Measurements from ENCODE around the gene SCO2. TPM values are rescaled to one million over a fixed set of nuclear protein-coding genes. Genes with fewer than 3 reads are reported as not detected.

SCO2 gene
- total and polyA plus RNA-seq, 12 donors = 0.57 to 2.8 (median 1.1) TPM; not detected in 7

DNA sequence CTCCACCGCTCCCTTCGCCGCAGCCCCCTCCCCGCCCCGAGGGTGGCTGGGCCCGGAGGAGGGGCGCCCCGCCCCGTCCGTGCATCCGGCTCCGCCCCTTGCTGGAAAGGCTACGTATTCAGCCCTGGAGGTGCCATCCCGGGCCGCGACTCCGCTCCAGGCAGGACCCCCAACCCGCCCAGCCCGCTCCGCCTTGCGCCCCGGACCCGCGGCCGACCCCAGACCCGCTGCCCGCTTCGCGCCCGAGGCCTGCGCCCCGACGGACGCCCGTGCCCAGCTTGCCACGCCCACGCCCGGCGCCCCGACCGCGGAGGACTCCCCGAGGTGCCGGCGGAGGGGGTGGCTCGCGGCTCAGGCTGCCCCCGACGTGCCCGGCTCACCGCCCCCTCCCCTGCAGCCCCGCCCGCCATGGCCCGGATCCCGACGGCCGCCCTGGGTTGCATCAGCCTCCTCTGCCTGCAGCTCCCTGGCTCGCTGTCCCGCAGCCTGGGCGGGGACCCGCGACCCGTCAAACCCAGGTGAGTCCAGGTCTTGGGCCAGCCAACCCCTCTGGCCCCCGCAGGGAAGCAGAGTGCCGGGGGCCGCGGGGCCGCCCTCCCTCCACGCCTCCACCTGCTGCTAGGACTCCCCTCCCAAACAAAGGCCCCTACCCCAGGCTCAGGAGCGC, 43.8 kb downstream of the SCO2 start, which contains the start of gene ADM2:
Gene ADM2 (plus strand): TSS at position 104 of the 667 bp plus-strand sequence. CDS start 305 bp downstream, at position 409.
- no peak for TF ChIP-seq CTCF (IDR thresholded peaks at IDR 0.05)
- ATAC-seq = peak in 3 of 8 donors; percentile 13 to 45 (median 43)
- Histone ChIP-seq H3K27ac (no peak within 1 kb of the TSS), H3K4me3 (peak within 1 kb of the TSS in 9 of 10 donors; percentile 32 to 60 (median 46)), H3K4me1 (peaks cover 0 to 16% (median 11%) of the 10 kb centered on the region in 9 donors), H3K36me3 (no peaks in the 10 kb centered on the region), H3K27me3 (peaks cover 23 to 70% (median 62%) of the 10 kb centered on the region in 7 donors), H3K9me3 (no peaks in the 10 kb centered on the region)
- 4% methylated on average over 54 to 70 of the region's 70 CpGs for WGBS, 2 donors
- DNase-seq = peak in 1 of 2 donors; percentile 40
- intact Hi-C loops (cut with DNase I) = no loop called here

GRCh38 chr22:50481045-50481439, 44.4 kb downstream of the SCO2 start:
- Histone ChIP-seq H3K9me3 (no peaks in the 10 kb centered on the region), H3K4me3 (peak overlapping the region in 9 of 10 donors; percentile 32 to 60 (median 46)), H3K27me3 (peaks cover 23 to 68% (median 62%) of the 10 kb centered on the region in 7 donors), H3K36me3 (no peaks in the 10 kb centered on the region), H3K27ac (no peak overlapping the region), H3K4me1 (peaks cover 0 to 16% (median 11%) of the 10 kb centered on the region in 9 donors)
- 2 to 4% methylated on average over 37 to 45 of the region's 45 CpGs for WGBS, 2 donors
- DNase-seq (no peak), ATAC-seq (no peak)
- intact Hi-C loops (cut with DNase I) = no loop called here
- no peak for TF ChIP-seq CTCF (IDR thresholded peaks at IDR 0.05)

- Histone ChIP-seq H3K27me3 (peaks cover 23 to 64% (median 58%) of the 10 kb centered on the region in 7 donors), H3K4me1 (peaks cover 0 to 21% (median 17%) of the 10 kb centered on the region in 9 donors), H3K36me3 (no peaks in the 10 kb centered on the region), H3K27ac (no peak overlapping the region), H3K9me3 (no peaks in the 10 kb centered on the region), H3K4me3 (no peak overlapping the region)
- no peak for ATAC-seq
- no peak for DNase-seq
- 56 to 61% methylated on average over 11 of the region's 11 CpGs for WGBS, 2 donors
- intact Hi-C loops (cut with DNase I) = no loop called here
- TF ChIP-seq CTCF (IDR thresholded peaks at IDR 0.05) = no peak
Measured at GRCh38 chr22:50479721-50480120, 45.7 kb downstream of the SCO2 start.

DNA sequence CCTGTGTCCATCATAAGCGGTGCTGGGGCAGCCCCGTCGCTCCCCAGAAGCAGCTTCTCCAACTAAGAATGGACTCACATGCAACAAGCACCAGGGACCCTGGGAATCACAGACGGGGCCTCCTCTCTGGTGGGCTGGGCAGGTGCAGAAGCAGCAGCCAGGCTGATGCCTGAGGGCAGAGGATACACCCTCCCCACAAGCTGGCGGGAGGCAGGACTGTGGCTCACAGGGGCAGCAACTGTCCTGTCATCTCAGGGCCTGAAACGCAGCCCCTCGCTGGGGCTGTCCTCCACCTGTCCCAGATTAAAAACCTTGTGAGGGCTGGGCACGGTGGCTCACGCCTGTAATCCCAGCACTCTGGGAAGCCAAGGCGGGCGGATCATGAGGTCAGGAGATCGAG, 47.5 kb downstream of the SCO2 start:
- TF ChIP-seq CTCF (IDR thresholded peaks at IDR 0.05) = no peak
- intact Hi-C loops (cut with DNase I) = no loop called here
- Histone ChIP-seq H3K27me3 (peaks cover 23 to 46% (median 42%) of the 10 kb centered on the region in 7 donors), H3K9me3 (no peaks in the 10 kb centered on the region), H3K27ac (no peak overlapping the region), H3K4me3 (no peak overlapping the region), H3K4me1 (peaks cover 12 to 34% (median 29%) of the 10 kb centered on the region in 9 donors), H3K36me3 (no peaks in the 10 kb centered on the region)
- ATAC-seq (no peak), DNase-seq (no peak)
- WGBS, 2 donors = 87 to 90% methylated on average over 12 of the region's 12 CpGs
